ENCODE data around the gene GRAMD4.

Gene GRAMD4

DNA sequence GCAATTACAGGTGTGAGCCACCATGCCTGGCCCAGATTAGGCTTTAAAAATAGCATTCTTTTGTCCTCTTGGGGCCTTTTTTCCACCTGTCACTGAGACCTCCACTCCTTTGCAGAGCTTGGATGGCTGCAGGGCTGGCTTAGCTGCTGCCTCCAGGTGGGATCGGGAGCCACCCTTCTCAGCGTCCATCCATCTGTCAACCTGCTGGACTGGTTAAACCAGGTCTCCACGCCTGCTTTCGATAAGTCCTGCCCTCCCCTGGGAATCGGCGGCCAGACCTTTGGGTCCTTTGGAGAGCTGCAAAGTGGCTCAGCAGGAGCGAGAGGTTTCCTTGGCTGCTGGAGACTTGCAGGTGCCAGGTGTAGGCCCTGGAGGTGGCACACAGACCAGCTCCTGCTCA is 23.4 kb upstream of the GRAMD4 start:
- DNase-seq (ENCODE audit: low read depth) = no peak

DNA sequence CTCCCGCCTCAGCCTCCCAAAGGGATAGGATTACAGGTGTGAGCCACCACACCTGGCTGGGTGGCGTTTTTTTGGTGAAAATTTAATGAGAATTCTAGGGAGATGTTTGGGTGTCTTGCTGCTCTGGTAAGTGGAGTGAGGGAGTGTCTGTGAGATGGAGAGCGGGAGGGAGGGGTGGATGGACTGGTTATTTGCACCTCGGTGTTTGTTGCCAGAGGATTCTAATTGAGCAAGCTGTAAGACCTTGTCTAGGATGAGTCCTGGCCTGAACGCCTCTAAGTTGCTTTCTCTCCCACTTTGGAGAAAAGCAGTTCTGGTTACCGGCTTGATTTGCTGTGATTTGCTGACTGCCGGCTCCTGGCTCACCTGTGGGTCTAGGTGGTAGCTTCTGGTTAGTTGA is 22.0 kb upstream of the GRAMD4 start:
- DNase-seq (ENCODE audit: low read depth) = no peak

DNA sequence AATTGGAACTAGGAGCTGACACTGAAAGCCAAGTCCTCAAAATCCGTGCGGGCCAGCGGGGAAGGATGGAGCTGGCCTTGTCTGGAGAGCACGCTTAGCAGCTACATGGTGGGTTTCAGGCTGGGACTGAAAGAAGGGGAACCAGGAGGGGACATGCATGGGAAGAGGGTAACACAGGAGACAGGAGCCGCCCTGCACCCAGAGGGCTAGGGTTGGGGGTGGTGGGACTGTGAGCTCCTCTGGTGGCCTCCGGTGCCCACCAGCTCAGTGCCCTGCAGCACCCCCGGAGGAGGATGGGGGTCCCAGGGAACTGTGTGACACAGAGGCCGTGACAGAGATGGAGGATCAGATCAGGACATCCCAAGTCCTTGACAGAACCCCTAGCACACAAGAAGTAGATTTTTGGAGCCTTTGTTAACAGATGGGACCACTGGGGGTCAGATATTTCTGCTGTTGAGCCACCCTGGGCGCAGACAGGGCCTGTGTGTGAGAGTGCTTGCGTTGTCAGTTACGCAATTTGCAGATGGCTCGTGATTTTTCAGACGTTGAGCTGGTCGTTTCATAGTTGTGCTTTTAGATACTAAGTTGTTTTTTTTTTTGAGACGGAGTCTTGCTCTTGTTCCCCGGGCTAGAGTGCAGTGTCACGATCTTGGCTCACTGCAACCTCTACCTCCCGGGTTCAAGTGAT is 21.3 kb upstream of the GRAMD4 start:
- DNase-seq (ENCODE audit: low read depth) = no peak

DNA sequence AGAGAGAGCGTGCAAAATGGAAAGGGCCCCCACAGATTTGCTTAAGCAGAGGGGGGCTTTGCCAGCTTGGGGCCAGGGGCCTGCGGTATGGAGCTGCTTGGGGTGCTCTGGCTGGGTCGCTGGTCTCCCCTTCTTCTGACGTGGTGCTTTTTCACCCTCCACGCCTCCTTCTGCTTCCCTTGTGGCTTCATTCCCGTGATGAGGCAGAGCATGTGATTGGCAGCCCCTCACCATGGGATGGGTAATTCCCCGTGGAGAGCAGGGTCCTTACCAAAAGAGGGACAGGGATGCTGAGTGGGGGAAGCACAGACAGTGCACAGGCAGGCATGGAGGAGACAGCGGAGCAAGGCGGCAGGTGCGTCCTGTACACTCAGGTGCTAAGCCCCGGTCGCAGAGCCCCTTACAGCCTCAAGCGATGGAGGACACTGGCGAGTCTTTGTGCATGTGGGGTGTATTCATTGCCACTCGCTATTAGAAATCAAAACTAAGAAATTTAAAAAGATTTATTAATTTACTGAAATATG is 19.9 kb upstream of the GRAMD4 start:
- no peak for DNase-seq (ENCODE audit: low read depth)

DNA sequence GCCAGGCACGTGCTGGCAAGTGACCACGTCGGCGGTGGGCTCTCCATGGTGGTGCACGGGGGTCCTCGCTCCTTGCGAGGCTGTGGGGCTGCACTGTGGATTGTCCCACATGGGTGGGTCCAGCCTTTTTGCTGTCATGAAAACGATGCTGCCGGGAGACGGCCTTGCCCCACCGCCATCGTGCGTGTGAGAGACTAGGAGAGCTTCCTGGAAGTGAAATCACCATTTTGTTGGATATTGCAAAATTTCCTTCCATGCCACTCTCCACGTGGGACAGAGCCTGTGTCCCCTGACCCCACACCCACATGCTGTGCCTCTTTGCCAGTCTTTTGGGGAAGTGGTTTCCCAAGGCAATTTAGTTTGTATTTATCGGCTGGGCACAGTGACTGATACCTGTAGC is 18.2 kb upstream of the GRAMD4 start:
- no peak for DNase-seq (ENCODE audit: low read depth)

DNA sequence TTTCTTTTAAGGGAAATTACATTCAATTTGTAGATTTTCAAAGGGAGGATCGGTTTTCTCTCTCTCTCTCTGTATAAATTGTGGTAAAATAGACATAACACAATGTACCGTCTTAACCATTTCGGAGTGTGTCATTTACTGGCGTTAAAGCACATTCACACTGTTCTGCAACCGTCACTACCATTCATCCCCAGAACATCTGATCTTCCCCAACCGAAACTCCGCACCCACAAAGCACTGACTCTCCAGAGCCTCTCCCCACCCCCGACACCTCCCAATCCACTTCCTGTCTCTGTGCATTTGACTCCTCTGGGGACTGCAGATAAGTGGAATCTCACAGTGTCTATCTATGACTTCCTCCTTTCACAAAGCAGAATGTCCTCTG is 15.9 kb upstream of the GRAMD4 start:
- no peak for DNase-seq (ENCODE audit: low read depth)

DNA sequence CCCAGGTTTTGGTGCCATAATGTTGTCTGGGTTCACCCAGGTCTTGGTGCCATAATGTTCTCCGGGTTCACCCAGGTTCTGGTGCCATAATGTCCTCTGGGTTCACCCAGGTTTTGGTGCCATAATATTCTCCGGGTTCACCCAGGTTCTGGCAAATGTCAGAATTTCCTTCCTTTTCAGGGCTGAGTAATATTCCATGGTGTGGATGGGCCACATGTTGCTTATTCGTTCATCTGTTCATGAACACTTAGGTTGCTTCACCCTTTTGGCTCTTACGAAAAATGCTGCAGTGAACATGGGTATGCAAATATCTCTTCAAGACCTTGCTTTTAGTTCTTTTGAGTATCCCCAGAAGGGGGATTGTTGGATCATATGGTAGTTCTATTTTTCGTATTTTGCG is 15.1 kb upstream of the GRAMD4 start:
- DNase-seq (ENCODE audit: low read depth) = no peak

DNA sequence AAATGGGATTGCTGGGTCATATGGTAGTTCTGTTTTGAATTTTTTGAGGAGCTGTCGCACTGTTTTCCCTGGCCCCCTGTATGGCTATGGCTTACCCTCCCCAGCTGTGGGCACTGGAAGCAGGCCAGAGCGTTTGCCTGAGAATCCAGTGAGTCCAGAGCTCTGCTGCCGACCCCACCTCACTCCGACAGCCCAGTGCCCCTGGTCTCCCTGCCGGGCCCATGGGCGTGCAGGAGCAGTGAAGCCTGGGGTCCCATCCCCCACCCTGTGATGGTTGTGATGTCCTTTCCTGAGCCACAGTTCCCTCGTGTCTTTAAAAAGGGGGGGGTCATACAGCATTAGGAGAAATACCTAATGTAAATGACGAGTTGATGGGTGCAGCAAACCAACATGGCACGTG is 13.3 kb upstream of the GRAMD4 start:
- no peak for DNase-seq (ENCODE audit: low read depth)

DNA sequence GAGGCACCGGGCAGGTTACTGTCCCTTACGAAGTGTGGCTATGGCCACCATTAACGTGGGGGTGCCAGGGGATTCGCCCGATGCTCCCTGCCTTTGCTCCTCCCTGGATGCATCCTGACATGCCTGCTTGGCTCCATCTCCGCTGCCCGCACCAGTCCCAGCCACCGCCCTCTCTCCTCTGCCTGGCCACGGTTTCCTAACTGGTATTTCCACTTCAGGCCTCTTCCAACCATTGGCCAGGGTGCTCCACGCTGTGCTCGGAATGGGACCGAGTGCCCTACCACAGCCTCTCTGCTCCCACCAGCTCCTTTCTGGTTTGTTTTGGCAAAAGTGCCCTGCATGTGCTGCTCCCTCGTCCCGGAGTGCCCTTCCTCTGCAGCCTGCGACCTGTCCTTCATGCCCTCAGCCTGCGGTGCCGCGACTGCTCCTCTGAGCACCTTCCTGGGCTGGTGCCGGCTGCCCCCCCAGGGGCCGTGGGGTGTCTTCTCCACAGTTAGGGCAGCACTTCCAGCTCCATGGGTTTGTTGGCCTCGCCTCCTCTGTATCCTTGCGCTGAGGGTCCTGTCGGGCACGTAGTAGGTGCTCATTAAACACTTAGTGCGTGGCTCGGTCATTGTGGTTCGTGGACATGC is 12.6 kb upstream of the GRAMD4 start:
- DNase-seq (ENCODE audit: low read depth) = no peak

DNA sequence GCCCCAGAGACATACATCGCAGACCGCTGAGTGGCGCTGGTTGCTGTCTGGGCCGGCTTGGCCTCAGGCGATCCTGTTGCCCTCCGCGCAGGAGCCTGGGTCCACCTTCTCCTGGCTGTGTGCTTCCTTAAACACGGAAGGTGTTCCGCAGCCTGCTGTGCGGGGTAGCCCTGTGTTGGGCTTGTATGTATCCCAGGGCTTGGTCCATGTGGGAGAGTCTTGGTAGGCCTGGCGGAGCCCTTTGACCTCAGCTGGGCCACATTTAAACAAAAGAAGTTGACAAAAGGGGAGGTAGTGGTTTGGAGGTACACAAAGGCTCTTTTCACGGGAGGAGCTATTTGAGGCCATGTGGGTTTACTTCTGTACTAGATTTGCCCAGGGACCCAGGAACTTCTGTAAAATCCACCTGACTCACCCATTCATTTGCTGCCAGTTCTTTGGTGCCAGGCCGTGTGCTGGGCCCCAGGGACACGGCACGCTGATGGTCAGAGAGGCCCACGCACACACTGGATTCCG is 11.0 kb upstream of the GRAMD4 start:
- no peak for DNase-seq (ENCODE audit: low read depth)

DNA sequence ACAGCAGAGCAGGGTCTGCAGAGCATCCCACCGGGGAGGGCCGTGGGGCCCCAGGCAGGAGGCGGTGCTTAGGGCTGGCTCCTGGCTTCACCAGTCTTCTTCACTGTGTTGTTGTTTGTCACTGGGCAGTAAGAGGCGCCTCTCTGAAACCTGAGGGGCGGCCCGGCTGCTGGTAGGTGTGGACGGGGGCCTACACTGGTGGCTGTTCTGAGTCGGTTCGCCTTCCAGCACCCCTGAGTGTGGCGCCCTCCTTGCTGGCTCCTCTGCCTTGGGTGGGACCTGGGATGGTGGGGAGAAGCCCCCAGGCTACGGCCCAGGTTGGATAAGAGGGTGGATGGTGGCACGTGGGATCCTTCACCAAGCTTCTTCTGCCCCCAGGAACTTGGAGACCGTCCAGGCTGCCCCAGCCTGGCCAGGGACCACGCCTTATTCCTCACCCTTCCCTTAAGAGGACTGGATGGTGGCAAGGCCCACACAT is 10.4 kb upstream of the GRAMD4 start:
- DNase-seq (ENCODE audit: low read depth) = no peak

DNA sequence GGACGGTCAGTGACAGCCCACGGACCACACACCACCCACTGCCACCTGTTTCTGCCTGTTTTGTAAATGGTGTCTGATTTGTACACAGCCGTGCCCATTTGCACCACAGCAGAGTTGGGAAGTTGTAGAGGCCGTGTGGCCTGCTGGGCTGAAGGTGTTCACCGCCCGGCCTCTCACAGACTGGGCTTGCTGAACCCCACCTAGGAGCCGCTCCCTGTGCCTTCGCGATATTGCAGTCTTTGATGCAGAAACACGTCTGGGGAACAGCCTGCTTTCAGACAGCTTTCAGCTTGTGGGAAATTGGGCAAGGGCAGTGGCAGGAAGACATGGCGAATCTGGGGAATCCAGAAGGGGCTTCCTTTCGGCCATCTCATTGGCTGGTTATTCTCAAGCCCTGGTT is 9.8 kb upstream of the GRAMD4 start:
- no peak for DNase-seq (ENCODE audit: low read depth)

DNA sequence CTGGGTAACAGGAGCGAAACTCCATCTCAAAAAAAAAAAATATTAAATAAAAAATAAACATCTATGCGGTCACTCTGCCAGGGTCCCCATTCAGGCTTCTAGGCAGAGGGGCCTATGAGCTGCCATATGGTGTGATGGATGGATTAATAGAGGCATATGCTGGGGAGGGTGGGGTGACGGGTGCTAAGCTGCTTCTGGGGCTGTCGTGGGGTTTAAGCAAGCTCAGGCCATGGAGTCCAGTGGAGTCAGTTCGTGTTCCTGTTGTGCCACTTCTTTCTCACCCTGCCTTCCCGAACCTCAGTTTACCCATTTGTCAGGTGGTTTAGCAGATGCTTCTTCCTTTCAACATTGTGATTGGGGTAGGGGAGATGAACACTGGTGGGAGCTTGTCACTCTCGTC is 9.0 kb upstream of the GRAMD4 start:
- no peak for DNase-seq (ENCODE audit: low read depth)

DNA sequence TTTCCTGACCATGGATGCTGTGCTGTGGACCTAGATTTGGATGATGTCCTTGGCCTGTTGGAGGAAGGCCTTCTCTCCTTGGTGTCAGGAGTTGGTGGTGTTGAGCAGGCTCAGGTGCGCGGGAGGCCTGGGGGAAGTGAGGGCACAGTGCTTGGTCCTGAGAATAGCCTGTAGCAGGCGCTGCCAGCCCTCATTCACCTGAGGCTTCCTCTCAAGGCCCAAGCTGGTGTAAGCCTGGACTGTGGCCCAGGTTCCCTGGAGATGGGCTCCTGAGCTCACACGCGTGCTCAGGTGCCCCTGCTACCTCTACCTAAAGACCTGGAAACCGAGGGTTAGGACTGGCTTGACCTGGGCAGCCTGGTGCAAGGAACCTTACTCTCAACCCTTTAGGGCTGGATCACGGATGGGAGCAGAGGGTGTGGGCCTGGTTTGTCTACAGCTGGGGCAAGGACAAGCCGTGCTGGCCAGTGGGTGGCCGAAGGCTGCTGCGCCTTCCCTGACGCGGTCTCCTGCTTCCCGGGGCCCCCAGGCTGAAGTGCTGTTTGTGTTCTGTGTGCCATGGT is 7.8 kb upstream of the GRAMD4 start:
- DNase-seq (ENCODE audit: low read depth) = no peak

DNA sequence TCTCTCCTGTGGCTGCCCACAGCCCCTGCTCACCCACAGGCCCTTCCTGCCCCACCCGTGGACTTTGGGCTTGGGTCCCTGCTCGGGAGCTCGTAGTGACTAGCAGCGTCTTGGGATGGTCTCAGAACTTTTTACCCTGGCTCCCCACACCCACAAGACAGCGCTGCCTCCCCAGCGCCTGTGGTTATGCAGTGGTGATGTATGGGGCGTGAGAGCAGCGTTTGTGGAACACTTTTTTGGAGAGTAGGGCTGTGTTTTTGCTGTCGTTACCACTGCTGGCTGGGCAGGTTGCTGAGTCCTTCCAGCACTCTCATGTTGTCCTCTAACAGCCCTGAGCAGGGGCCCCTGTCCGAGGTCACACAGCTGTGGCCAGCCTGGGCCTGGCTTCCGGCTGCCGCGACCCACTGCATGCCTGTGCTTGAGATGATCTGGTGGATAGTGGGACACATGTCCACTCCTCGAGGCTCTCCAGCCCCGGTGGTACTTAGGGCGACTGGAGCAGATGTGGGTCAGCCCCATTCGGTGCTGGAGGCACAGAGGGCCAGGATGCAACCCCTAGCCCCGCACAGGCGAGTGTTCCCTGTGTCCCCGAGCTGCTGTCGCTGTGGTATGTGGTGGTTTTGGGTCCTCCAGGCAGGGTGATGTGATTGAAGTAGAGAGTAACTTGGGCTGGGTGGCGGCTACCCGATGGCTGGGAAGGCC is 7.1 kb upstream of the GRAMD4 start:
- no peak for DNase-seq (ENCODE audit: low read depth)

DNA sequence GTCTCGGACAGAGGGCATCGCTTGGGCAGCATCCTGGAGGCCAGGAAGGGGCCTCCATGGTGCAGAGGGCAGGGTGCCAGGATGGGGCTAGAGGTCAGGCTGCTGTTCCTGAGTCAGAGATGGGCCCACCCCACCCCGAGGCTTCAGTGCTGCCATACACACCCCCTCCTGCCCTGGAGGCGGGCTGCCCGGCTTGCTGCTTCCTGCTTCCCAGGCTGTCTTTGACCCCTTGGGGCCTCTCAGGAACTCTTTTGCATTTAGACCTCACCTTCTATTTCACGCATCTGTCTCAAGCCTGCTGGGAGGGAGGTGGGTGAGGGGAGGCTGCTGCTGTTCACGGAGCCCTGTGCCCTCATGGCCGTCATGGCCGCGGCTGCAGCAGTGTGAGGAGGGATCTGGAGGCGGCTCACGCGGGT is 6.6 kb upstream of the GRAMD4 start:
- no peak for DNase-seq (ENCODE audit: low read depth)

DNA sequence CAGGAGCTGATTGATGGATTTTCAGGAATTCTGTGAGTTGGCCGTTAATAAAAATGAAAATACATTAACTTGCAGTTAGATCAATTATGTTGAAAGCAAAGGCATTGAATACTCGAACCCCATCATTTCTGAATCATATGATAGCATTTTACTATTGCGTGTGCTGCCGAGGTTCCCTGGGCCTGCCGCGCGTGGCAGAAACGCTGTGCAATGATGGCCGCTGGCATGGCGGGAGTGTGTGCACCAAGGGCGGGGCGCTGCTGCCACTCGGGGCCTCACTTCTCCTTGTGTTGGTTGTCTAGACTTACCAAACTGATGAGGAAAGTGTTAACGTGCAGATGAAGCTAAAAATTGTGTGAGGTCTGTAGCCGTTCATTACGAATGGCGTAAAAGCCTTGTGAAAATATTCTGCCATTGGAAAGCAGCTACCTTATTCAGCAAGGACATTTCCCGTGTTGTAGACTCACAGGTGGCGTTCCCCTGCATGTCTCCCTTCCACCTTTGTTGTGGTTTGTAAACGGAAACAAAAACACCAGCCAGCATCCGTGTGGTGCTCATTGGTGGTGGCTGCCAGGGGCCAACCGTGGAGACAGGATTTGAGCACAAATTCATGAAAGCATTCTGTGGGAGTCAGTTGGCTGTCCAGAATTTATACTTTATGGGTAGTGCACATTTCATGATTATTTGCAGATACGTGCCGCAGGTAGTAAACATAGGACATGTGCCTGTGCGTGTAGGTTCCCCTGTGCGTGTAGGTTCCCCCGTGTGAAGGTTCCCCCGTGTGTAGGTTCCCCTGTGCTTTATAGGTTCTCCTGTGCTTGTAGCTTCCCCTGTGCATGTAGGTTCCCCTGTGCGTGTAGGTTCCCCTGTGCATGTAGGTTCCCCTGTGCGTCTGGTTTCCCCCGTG is 5.9 kb upstream of the GRAMD4 start:
- DNase-seq (ENCODE audit: low read depth) = peak; percentile 38

DNA sequence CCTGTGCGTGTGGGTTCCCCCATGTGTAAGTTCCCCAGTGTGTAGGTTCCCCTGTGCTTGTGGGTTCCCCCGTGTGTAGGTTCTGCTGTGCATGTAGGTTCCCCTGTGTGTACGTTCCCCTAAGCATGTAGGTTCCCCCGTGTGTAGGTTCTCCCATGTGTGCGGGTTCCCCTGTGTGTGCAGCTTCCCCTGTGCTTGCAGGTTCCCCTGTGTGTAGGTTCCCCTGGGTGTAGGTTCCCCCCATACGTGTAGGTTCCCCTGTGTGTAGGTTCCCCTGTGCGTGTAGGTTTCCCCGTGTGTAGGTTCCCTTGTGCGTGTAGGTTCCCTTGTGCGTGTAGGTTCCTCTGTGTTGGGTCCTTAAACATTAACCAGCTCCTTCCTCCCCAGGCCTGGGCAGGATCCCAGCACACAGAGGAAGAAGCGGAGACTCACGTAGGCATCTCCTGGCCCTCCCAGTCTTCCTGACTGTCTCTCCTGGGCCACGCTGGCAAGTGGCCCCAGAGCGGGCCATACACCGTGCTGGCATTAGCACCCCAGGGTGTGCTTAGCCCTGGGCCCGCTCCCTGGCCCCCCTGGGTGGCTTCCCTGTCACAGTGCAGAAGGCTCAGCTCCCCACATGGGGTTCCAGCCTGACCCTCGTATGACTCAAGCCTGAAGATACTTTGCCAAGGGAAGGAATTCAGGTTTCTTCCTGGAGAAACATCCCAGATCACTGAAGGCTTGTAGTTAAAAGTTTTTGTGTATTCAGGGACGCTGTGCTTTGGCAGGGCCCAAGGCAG is 2.8 kb upstream of the GRAMD4 start:
- DNase-seq (ENCODE audit: low read depth) = no peak

DNA sequence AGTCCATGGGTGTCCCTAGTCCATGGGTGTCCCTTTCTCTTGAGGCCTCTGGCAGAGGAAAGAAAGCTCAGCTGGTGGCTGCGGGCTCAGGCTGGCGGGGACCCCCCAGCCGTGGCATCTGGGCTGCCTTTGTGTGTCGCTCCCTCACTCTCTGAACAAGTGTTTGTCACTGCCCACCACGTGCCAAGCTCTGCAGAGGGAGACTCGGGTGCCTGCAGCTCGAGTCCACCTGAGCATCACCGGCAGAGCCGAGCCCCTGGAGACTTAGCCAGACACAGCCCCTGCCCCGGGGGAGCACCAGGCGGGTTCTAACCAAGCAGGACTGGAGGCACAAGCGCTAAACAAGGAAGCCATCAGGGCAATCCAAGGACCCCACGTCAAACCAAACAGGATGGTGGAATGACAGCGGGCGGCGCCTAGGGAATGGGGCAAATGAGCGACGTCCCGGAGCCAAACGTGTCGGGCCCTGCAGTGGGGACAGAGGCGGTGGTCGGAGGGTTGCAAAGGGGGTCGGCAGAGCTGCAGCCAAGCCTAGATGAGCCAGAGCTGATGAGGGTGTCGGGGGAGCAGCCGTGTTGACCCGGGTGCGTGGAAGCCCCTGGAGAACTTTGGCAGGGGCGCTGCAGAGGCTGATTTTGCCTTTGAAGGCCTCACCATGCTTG is 2.1 kb upstream of the GRAMD4 start:
- no peak for DNase-seq (ENCODE audit: low read depth)

DNA sequence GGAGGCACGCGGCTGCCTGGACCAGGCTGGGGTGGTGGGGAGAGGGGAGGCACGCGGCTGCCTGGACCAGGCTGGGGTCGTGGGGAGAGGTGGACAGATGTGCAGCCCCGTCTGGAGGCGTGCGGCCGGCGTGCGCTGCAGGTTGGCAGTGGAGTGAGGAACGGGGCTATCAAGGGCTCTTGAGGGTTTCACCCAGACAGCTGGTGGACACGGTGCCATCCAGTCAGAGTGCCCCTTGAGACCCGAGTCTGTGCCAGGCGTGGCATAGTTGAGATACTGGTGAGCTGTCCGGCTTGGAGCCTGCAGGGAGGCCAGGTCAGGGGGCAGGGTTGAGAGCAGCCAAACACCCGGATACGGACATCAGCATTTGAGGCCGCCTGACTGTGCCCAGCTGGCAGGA is 1.5 kb upstream of the GRAMD4 start:
- DNase-seq (ENCODE audit: low read depth) = no peak
